ENCODE results near the gene WNT5B. TPM values are rescaled to one million over a fixed set of nuclear protein-coding genes. Genes with fewer than 3 reads are reported as not detected.

Gene WNT5B
- total RNA-seq, 1 donor from 2014 or later, result 11.3 TPM

- DNase-seq (ENCODE audit: extremely low spot score, unreplicated experiment), result no peak
- peaks cover 14% of the 10 kb centered on the region for H3K4me1 Mint-ChIP-seq (ENCODE audit: unreplicated experiment)
- peaks cover 23% of the 10 kb centered on the region for H3K27me3 Mint-ChIP-seq
- H3K36me3 Mint-ChIP-seq, result peaks cover 11% of the 10 kb centered on the region
- peaks cover 10% of the 10 kb centered on the region for H3K9me3 Mint-ChIP-seq
- no peak overlapping the region for H3K4me3 Mint-ChIP-seq
- H3K27ac Mint-ChIP-seq, result peak overlapping the region; percentile 97
- TF ChIP-seq CTCF (conservative IDR thresholded peaks at IDR 0.05), result peak; percentile 26
Observed at GRCh38 chr12:1666215-1666614, 37.2 kb downstream of the WNT5B start.

- no peak for DNase-seq (ENCODE audit: extremely low spot score, unreplicated experiment)
- H3K36me3 Mint-ChIP-seq, result peaks cover 13% of the 10 kb centered on the region
- peaks cover 14% of the 10 kb centered on the region for H3K4me1 Mint-ChIP-seq (ENCODE audit: unreplicated experiment)
- peak overlapping the region; percentile 53 for H3K4me3 Mint-ChIP-seq
- TF ChIP-seq CTCF (conservative IDR thresholded peaks at IDR 0.05), result no peak
- peak overlapping the region; percentile 97 for H3K27ac Mint-ChIP-seq
- peaks cover 12% of the 10 kb centered on the region for H3K9me3 Mint-ChIP-seq
- H3K27me3 Mint-ChIP-seq, result peaks cover 24% of the 10 kb centered on the region
Observed at GRCh38 chr12:1666685-1667162, 37.7 kb downstream of the WNT5B start.

GRCh38 chr12:1668833-1669543 is 40.0 kb downstream of the WNT5B start:
- Mint-ChIP-seq H3K27ac (peak overlapping the region; percentile 99), H3K27me3 (peaks cover 13% of the 10 kb centered on the region)

DNA sequence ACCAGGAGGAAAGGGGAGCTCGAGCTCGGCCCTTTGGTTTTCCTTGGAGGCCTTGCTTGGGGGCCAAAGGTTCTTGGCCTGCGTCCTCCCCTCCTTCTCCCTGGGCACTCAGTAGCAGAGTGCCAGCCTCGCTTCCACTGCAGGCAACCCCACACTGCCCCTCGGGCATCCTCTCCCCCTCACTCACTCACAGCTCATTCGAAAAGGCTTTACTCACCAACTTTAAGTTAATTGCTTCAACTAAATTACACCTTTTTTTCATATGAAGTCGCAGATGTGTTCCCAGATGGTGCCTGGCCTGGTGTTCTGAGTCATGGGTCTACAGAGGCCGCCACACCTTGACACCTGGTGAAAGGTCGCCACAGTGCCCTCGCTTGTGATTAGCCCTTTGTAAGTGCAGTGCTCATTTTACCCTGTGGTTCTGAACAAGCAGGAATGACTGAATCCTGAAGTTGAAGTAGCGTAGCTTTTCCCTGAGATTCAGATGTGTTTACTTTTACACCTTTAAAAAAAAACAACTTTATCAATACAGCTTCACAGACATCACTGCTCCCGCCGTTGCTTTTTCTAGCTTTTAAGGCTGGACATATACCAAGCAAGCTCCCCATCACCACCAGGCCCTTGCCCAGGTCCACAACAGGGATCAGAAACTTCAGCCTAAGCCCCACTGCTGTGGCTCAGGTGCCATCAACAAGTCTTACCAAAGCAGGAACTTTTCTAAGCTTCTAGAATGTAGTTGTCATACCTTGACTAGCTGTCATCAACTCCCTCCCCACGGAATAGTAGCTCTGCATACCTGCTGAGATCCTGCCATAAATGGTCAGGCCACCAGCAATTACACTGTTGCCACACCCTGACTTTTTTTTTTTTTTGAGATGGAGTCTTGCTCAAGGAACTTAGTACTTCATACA is 41.6 kb downstream of the WNT5B start:
- Mint-ChIP-seq H3K27ac (peak overlapping the region; percentile 99), H3K27me3 (peaks cover 12% of the 10 kb centered on the region), H3K4me3 (peak overlapping the region; percentile 29), H3K36me3 (peaks cover 12% of the 10 kb centered on the region), H3K9me3 (peaks cover 7% of the 10 kb centered on the region), H3K4me1 (ENCODE audit: unreplicated experiment) (peaks cover 10% of the 10 kb centered on the region)
- TF ChIP-seq CTCF (conservative IDR thresholded peaks at IDR 0.05), result no peak
- DNase-seq (ENCODE audit: extremely low spot score, unreplicated experiment), result no peak

More at GRCh38 chr12:1668833-1669543, 40.0 kb downstream of the WNT5B start:
- Mint-ChIP-seq H3K4me3 (no peak overlapping the region), H3K36me3 (peaks cover 12% of the 10 kb centered on the region), H3K9me3 (peaks cover 7% of the 10 kb centered on the region), H3K4me1 (ENCODE audit: unreplicated experiment) (peaks cover 10% of the 10 kb centered on the region)
- DNase-seq (ENCODE audit: extremely low spot score, unreplicated experiment), result no peak
- no peak for TF ChIP-seq CTCF (conservative IDR thresholded peaks at IDR 0.05)

DNA sequence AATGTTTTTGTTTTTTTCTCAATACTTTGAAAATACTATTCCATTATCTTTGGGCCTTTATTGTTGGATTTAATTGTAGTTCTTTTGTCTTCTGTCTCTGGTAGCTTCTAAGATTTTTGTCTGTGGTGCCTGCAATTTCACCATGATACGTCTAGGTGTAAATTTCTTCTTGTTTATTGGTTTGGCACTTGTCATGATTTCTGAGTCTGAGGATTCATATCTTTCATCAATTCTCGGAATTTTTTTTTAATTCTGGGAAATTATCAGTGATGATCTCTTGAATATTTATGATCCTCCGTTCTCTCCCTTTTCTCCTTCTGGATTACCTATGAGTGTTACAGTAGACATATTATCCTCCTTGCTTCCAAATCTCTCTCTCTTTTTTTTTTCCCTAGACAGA is 47.0 kb downstream of the WNT5B start:
- no peak for TF ChIP-seq CTCF (conservative IDR thresholded peaks at IDR 0.05)
- peaks cover 3% of the 10 kb centered on the region for H3K9me3 Mint-ChIP-seq
- no peak for DNase-seq (ENCODE audit: extremely low spot score, unreplicated experiment)
- H3K4me3 Mint-ChIP-seq, result no peak overlapping the region
- H3K27ac Mint-ChIP-seq, result no peak overlapping the region
- H3K36me3 Mint-ChIP-seq, result peaks cover 7% of the 10 kb centered on the region
- H3K27me3 Mint-ChIP-seq, result peaks cover 6% of the 10 kb centered on the region
- H3K4me1 Mint-ChIP-seq (ENCODE audit: unreplicated experiment), result no peaks in the 10 kb centered on the region

All from type B pancreatic cell (in vitro differentiated cells).